A172 (cell line): ENCODE measurements around the gene MTG2. TPM values are rescaled to one million over a fixed set of nuclear protein-coding genes. Genes with fewer than 3 reads are reported as not detected.

Experiments used
- DNase-seq: peaks from one replicate; pipeline ENCODE4 v3.0.0-alpha.2; 2015; ENCODE audit warnings: low spot score
- total RNA-seq: library from RNA; depleted of rRNA; stranded (reverse); fragments of >200 nt; shearing (Covaris generic); gene quantifications from 2 replicates; pipeline ENCODE4 v1.2.3, GENCODE V29; 2014

Gene MTG2
- total RNA-seq, 1 experiment from 2014 or later: 14.9 TPM

GRCh38 chr20:62203378-62204030, 20.7 kb downstream of the MTG2 start:
- DNase-seq: no peak

- DNase-seq: no peak
Measured at GRCh38 chr20:62205618-62206387, 23.0 kb downstream of the MTG2 start.

- no peak for DNase-seq
Measured at GRCh38 chr20:62206388-62206775, 23.6 kb downstream of the MTG2 start.

- DNase-seq: no peak
Measured at GRCh38 chr20:62208061-62208794, 25.4 kb downstream of the MTG2 start.

GRCh38 chr20:62208795-62209755, 26.2 kb downstream of the MTG2 start:
- no peak for DNase-seq

GRCh38 chr20:62209850-62210495, 27.1 kb downstream of the MTG2 start:
- DNase-seq: no peak

GRCh38 chr20:62210496-62210855, 27.6 kb downstream of the MTG2 start:
- no peak for DNase-seq

- DNase-seq: no peak
Measured at GRCh38 chr20:62211216-62211615, 28.4 kb downstream of the MTG2 start.

- DNase-seq: no peak
Measured at GRCh38 chr20:62211769-62212288, 29.0 kb downstream of the MTG2 start.

GRCh38 chr20:62212299-62212698, 29.5 kb downstream of the MTG2 start:
- DNase-seq: no peak

GRCh38 chr20:62214067-62214466, 31.2 kb downstream of the MTG2 start:
- DNase-seq: no peak

- no peak for DNase-seq
Measured at GRCh38 chr20:62215020-62215990, 32.5 kb downstream of the MTG2 start.

GRCh38 chr20:62215991-62216635, 33.3 kb downstream of the MTG2 start:
- no peak for DNase-seq

GRCh38 chr20:62216636-62217566, 34.1 kb downstream of the MTG2 start:
- DNase-seq: no peak

- no peak for DNase-seq
Measured at GRCh38 chr20:62217913-62218773, 35.3 kb downstream of the MTG2 start.

GRCh38 chr20:62219101-62219991, 36.5 kb downstream of the MTG2 start:
- no peak for DNase-seq
